OCI-LY7 (cell line): ENCODE results near the gene KAT6B.

Experiments
- EZH2phosphoT487 ChIP-seq: fragments of 200-600 bp; sonication (generic); IDR thresholded peaks from 2 replicates; pipeline ENCODE4 v1.6.1; 2018; ENCODE audit warnings: low read depth, borderline replicate concordance, mild to moderate bottlenecking, mixed run types, antibody characterized with exemption, low read length, moderate library complexity, mixed read lengths
- TF ChIP-seq, protein P1 (sequence below): fragments of 200-600 bp; sonication (generic); conservative IDR thresholded peaks from 2 replicates; pipeline ENCODE4 v1.5.1; 2014; ENCODE audit warnings: mild to moderate bottlenecking, antibody characterized with exemption, low read length, moderate library complexity, mixed read lengths

GRCh38 chr10:74956555-74957111 is 130.2 kb downstream of the KAT6B start:
- TF ChIP-seq, protein P1, sequence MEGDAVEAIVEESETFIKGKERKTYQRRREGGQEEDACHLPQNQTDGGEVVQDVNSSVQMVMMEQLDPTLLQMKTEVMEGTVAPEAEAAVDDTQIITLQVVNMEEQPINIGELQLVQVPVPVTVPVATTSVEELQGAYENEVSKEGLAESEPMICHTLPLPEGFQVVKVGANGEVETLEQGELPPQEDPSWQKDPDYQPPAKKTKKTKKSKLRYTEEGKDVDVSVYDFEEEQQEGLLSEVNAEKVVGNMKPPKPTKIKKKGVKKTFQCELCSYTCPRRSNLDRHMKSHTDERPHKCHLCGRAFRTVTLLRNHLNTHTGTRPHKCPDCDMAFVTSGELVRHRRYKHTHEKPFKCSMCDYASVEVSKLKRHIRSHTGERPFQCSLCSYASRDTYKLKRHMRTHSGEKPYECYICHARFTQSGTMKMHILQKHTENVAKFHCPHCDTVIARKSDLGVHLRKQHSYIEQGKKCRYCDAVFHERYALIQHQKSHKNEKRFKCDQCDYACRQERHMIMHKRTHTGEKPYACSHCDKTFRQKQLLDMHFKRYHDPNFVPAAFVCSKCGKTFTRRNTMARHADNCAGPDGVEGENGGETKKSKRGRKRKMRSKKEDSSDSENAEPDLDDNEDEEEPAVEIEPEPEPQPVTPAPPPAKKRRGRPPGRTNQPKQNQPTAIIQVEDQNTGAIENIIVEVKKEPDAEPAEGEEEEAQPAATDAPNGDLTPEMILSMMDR: no peak
- no peak for TF ChIP-seq EZH2phosphoT487
